GM21526 (cell line): ENCODE results near the gene BAHD1.

Source experiments
- ATAC-seq: cut with Tn5 transposase; IDR thresholded peaks from one replicate; pipeline ENCODE4 v1.9.1; 2021; ENCODE audit warnings: moderate library complexity; ENCODE audit not compliant: unreplicated experiment, low FRiP score

The BAHD1 gene

DNA sequence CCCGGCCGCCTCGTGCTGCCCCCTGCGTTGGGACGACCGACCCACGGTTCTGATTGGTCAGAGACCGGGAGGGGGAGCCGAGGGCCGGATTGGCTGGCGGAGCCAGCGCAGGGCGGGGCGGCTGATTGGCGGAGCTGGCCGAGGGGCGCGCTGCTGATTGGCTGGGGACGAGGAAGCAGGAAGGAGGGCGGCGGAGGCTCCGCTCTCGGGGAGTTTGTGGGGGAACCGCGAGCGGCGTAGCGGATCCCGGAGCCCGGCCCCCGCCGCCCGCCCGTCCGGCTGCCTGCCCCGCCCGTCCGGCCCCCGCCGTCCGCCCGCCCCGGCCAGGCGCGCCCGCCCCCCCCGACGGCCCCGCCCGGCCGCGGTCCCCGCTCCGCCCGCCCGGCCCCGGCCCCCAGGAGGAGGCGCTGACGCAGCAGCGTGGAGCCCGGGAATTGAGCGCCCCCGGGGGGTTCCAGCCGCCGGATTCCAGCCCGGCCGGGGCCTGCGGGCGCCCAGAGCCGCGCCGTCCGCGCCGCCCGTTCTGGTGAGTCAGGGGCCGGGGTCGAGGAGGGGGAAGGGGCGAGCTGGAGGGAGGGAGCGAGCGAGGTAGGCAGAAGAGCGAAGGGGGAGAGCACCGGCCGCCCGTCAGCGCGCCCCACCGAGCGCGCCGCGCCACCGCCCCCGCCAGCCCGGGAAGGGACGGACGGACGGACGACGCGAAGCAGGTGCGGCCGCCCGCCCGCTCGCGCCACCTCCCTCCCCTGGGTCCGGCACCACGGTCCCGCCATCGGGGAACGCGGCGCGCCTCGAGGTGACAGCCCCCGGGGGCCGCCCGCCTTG lies at the start of gene BAHD1:
BAHD1 (plus strand) TSS at position 211 of the 822 bp plus-strand sequence. CDS start 17,512 bp downstream, outside the sequence.
- peak; percentile 82 for ATAC-seq

DNA sequence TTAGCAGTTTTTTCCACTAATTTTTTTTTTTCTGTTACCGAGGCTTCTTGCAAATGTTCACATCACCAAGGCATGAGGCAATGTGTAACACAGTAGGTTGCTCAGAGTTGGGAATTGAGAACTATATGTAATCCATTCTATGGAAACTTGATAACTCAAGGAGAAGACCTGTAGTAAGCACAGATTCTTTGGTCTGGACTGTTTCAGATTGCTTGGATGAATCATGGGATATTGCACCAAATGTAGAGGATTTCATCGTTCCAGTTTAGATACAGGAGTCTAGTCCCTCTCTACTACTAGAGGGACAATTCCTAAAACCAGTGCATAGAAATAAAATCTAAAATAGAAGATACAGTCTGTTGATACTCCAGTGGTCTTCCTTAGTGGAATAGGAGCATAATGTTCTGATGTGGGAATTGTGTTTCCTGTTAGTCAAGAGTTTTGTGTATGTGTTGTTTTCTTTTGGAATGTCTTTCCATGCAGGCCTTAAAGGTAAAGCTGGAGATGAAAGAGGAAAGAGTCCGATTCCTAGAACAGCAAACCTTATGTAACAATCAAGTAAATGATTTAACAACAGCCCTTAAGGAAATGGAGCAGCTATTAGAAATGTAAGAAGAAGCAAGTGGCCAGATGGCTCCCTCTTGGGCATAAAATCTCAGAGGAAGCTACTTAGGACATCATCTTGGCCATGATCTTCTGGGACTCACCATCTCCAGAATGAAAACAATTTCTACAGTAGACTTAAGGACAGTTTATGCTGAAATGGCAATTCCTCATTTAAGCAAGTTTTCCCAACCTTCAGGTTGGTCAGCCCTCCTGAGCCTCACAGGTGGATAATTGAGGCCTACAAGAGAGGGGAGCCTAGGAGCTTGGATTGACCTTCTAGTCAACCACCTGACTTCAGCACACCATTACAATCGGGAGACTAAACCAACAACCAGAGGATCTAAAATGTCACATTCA lies 47.5 kb upstream of the BAHD1 start:
- ATAC-seq: no peak

DNA sequence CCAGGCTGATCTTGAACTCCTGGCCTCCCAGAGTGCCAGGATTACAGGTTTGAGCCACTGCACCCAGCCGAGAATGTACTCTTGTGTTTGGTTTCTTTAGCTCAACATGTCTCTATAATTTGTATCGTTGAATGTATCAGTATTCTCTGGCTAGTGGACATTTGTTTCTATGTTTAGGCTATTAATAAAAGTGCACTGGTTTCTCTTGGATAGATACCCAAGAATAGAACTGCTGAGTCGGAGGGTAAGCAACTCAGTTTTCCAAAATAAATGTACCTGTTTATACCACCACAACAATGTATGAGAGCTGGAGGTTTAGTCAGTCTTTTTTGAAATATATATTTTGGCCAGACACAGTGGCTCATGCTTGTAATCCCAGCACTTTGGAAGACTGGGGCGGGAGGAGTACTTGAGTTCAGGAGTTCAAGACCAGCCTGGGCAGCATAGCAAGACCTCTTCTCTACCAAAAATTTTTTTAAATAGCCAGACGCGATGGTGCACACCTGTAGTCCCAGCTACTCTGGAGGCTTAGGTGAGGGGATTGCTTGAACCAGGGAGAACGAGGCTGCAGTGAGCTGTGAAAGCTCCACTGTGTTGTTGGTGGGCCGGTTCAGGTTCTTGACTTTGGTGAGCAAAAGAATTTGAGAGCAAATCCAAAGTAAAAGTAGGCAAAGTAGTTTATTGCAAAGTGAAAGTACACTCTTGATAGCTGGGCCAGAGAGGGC lies 42.9 kb upstream of the BAHD1 start:
- ATAC-seq: no peak

DNA sequence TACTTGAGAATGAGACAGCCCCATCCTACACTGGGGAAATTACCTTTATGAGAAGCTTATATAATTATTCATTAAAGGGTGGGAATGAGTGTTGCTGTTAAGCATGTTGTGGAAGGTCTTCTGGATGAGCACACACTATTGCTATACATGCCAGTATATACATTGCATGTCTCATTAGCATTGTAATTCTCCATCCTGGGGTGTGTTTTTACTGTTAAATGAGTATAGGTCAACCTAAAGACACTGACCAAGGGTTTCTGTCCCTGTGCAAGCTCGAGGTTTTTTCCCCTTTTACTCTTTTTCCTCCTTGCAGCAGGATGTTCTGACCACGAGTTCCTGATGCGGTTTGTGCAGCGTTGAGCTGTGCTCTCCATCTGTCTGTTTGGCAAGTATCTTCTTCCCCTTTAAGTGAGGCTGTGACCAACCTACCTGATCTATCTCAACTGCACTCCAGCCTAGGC lies 42.3 kb upstream of the BAHD1 start:
- peak; percentile 67 for ATAC-seq

DNA sequence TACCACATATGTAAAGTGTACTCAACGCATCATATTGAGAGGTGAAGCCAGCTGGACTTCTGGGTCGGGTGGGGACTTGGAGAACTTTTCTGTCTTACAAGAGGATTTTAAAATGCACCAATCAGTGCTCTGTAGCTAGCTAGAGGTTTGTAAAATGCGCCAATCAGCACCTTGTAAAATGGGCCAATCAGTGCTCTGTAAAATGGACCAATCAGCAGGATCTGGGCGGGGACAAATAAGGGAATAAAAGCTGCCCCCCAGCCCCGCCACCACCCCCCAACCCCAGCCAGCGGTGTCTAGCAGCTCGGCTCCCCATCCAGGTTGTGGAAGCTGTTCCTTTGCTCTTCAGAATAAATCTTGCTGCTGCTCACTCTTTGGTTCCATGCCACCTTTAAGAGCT lies 41.4 kb upstream of the BAHD1 start:
- no peak for ATAC-seq

DNA sequence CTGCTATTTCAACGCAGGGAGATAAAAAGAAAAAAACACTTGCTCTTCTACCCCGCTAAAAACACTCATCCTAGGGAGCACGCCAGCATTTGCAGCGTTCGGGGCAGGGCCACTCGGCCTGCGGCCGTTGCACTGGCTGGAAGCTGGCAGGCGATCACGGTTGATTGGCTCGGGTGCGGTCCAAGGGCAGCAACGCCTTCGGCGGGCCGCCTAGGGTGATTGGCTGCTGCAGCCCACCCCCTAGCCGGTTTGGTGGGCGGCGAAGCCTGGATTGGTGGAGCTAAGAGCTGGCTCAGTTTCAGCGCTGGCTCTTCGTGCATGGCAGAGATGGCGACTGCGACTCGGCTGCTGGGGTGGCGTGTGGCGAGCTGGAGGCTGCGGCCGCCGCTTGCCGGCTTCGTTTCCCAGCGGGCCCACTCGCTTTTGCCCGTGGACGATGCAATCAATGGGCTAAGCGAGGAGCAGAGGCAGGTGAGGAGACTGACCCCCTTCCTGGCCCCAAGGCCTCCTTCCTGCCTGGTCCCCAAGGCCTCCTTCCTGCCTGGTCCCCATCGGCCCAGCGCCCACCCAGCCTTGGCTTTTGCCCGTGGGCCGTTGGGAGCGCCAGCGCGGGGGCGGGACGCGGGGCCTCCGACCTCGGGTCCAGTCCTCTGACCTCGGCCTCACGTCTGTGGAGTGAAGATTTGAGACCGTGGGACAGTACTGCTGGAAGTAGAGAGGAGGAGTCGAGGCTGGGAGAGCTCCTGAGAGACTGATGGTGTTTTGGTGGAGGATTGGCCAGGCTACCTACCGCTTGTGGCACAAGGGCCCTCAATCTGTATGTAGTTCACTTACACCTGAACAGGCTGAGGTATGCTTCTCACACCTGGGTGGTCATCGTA lies 35.0 kb upstream of the BAHD1 start, which contains the start of gene IVD:
IVD (plus strand) TSS at position 295 of the 881 bp plus-strand sequence; CDS start at position 328, 33 bp downstream.
- ATAC-seq: peak; percentile 68

DNA sequence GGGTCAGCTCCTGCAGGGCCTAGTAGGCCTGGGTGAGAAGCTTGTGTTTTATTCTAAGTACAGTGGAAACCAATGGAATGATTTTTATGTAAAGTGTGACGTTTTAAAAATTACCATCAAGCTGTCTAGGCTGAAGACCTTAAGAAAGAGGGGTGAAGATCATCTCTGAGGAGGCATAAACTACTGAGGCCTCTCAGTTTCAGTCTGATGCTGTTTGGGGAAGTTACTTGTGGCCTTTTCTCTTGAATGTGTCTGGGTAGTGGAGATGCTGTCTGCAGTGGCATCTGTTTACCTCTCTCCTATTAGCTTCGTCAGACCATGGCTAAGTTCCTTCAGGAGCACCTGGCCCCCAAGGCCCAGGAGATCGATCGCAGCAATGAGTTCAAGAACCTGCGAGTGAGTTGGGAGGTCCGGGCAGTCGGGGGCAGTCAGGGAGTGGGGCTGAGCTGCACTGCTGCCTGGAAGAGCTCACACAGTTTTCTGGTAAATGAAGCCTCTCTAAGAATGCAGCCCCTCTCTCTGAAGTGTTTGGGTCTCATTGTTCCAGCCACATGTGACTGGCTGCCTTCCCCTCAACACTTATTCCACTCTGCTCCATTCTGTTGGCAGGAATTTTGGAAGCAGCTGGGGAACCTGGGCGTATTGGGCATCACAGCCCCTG lies 33.3 kb upstream of the BAHD1 start:
- ATAC-seq: peak; percentile 61

DNA sequence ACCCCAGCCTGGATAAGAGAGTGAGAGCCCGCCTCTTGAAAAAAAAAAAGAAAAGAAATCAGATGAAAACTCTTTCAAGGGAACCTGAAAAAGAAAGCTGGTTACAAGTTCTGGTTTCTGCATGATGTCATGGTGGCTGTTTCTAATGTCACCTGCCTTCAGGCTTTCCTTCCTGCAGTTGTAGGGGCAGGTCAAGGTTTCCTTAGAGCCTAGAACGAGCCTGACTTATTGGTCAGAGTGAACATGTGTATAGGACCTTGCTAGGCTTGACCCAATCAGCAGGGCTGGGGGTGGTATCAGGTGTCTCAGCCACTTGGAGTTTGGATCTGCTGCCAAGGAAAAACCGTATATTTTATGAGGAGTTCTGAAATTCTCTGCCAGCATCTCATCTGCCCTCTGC lies 31.4 kb upstream of the BAHD1 start:
- ATAC-seq: no peak

DNA sequence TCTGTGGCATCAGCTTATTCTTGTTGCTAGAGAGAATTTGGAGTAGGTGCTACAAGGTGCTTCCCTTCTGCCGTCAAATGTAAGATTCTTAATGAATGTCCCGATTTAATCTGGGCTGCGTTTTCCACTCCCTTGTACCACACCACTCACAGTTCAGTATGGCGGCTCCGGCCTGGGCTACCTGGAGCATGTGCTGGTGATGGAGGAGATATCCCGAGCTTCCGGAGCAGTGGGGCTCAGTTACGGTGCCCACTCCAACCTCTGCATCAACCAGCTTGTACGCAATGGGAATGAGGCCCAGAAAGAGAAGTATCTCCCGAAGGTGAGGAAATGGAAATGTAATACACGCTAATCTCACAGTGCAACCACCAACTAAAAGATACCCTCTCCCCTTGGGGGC lies 30.3 kb upstream of the BAHD1 start:
- ATAC-seq: no peak

DNA sequence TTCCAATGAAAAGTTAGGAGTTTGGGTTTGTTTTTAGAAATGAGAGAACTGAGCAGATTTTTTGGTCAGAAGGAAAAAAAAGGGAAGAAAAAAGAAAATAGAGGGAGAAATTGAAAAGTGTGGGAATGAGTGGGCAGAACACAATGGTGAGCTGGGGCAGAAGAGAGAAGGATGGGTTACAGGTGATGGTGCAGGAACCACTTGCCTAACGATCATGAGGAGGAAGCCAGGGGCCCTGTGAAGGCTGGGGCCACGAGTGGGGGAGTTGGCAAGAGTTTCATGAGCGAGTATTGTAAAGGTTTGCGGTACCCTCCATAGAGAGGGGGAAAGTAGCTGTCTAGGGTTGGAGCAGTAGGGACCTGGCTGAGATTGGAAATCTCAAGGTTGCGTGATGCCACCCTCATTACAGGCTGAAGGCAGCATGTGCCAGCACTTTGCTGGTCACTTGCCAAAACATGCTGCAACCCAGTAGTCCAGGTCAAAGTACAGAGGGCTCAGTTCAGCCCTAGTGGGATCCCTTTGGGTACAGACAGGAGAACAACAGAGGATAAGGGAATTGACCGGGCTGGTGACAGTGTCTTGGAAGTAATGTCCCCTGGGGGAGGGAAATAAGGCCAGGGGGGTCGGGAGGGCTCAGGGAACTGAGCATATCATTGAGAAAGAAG lies 28.5 kb upstream of the BAHD1 start:
- no peak for ATAC-seq

DNA sequence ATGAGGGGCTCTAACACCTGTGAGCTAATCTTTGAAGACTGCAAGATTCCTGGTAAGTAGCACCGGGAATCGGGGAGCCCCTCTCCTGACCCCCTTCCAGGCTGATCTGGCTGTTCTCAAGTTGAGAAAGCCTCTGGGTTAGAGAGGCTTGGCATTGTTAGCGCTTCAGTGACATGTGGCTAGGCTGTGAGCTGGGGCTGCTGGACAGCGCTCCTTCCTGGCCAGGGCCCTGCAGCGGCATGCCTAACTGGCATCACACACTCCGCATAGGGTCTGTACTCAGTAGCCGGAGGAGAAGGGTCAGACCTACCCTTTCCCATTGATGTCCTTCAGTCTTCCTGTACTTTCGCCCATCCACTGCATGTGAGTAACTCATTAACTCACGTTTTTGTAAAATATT lies 27.7 kb upstream of the BAHD1 start:
- no peak for ATAC-seq

DNA sequence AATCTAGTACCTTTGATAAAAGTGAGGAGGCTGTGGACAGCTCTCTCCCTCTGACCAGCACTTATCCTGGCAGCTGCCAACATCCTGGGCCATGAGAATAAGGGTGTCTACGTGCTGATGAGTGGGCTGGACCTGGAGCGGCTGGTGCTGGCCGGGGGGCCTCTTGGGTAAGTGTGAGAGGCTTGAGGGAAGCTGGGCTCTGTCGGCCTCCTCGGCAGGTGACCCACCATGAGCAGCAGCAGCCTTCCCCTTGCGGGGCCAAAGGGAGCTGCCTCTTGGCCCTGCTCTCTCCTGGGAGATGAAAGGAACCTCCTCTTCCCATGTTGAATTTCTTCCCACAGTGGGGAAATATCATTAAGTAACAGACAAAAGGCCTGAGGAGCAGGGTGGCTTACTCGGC lies 25.9 kb upstream of the BAHD1 start:
- ATAC-seq: no peak

DNA sequence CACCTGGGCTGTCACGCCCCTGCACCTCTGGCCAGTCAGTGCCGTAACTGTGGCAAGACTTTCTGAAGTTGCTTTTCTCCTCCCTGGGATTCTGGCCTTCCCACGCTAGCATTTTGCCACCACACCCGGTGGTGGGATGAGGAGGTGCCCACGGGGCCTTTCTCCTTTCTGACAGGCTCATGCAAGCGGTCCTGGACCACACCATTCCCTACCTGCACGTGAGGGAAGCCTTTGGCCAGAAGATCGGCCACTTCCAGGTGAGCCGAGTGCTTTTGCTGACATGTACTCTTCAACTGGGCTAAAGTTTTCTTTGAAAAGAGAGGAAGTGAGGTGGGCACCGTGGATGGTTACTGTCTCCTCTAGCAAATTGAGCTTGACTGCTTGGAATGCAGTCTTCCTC lies 25.5 kb upstream of the BAHD1 start:
- ATAC-seq: no peak

DNA sequence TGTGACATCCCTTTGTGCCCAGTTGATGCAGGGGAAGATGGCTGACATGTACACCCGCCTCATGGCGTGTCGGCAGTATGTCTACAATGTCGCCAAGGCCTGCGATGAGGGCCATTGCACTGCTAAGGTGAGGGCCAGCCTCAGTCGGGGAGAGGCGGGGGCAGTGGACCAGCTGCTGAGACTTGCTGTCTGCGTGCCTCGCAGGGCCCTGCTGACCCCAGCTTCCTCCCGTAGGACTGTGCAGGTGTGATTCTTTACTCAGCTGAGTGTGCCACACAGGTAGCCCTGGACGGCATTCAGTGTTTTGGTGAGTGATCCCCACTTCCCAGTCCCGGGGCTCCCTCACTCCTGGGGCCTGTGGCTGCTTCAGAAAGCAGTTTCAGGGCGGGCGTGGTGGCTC lies 24.7 kb upstream of the BAHD1 start:
- ATAC-seq: no peak

DNA sequence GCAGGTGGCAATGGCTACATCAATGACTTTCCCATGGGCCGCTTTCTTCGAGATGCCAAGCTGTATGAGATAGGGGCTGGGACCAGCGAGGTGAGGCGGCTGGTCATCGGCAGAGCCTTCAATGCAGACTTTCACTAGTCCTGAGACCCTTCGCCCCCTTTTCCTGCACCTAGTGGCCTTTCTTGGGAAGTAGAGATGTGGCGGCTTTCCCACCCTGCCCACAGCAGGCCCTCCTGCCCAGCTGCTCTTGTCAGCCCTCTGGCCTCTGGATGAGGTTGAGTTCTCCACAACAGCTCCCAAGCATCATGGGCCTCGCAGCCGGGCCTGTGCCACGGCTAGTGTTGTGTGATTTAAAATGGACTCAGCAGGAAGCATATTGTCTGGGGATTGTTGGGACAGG lies 22.6 kb upstream of the BAHD1 start:
- ATAC-seq: no peak

DNA sequence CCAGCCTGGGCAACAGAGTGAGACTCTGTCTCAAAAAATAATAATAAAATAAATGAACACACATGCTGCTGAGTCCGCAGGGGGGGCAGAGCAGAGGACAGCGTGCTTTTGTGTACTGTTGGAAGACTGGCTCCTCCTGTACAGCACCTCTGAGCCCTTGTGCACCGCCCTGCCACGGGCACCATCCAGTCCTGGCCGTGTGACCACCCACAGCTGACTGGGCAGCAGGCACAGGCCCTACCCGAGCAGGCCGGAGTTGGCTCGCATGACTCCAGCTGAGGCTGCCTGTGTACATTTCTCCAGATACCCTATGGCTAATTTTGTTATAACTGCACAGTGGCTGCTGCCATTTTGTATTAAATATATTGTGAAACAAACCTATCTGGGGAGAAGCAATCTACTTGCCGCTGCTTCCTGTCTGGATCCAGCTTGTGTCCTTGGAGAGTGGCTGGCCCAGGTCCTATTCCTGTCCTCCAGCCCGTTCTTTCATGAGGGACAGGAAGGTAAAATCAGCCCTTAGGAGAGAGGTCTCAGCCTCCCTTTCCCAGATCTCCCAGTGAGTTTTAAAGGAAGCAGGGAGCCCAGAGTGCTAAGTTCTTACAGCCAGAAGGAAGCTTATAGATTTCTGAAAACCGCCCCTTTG lies 20.6 kb upstream of the BAHD1 start:
- no peak for ATAC-seq

DNA sequence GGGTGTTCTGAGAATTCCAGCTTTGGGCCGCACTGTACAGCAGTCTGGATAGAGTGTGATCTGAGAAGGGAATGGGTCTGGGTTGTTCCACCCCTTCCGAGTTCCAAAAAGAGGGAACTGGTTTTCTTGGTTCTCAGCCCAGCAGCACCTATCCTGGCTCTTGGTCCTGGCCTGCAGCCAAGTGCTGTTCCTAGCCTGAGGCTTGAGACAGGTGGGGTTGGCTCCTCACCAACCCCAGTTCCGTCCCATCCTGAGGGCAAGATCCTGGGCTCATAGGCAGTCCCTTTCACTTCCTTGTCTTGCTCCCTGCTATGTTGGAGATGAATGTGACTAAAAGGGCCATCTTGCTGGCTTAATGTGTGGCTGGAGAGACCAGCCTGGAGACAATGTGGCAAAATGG lies 20.0 kb upstream of the BAHD1 start:
- no peak for ATAC-seq
